Ishikawa (cell line): ENCODE data around the gene MBLAC2.

Experiments used
- CEBPB ChIP-seq: IDR thresholded peaks from 2 replicates; pipeline ENCODE4 v1.6.1; 2012
- CREB1 ChIP-seq: IDR thresholded peaks from 2 replicates; pipeline ENCODE4 v1.6.1; 2012; ENCODE audit warnings: low read depth
- EGR1 ChIP-seq: IDR thresholded peaks from 2 replicates; pipeline ENCODE4 v1.6.1; 2012
- EP300 ChIP-seq: IDR thresholded peaks from 2 replicates; pipeline ENCODE4 v1.6.1; 2012; ENCODE audit warnings: borderline replicate concordance
- MAX ChIP-seq: IDR thresholded peaks from 2 replicates; pipeline ENCODE4 v1.6.1; 2012
- RAD21 ChIP-seq: IDR thresholded peaks from 2 replicates; pipeline ENCODE4 v1.6.1; 2012; ENCODE audit warnings: low read depth
- TAF1 ChIP-seq: IDR thresholded peaks from 2 replicates; pipeline ENCODE4 v1.6.1; 2012; ENCODE audit warnings: low read depth, mild to moderate bottlenecking
- TEAD4 ChIP-seq: IDR thresholded peaks from 2 replicates; pipeline ENCODE4 v1.6.1; 2012
- USF1 ChIP-seq: IDR thresholded peaks from 2 replicates; pipeline ENCODE4 v1.6.1; 2012
- ZBTB7A ChIP-seq: IDR thresholded peaks from 2 replicates; pipeline ENCODE4 v1.6.1; 2012; ENCODE audit warnings: low read depth

- no peak for TF ChIP-seq TEAD4
- no peak for TF ChIP-seq CEBPB
- no peak for TF ChIP-seq EGR1
- no peak for TF ChIP-seq MAX
- TF ChIP-seq EP300: no peak
- no peak for TF ChIP-seq ZBTB7A
- no peak for TF ChIP-seq TAF1
- no peak for TF ChIP-seq RAD21
- TF ChIP-seq CREB1: no peak
- no peak for TF ChIP-seq USF1
These were observed 44.1 kb upstream of the MBLAC2 start for GRCh38 chr5:90518661-90519060.
